CD4-positive, alpha-beta memory T cell (primary cell): ENCODE measurements around the gene BMX. TPM values are rescaled to one million over a fixed set of nuclear protein-coding genes. Genes with fewer than 3 reads are reported as not detected.

Source experiments
- CTCF ChIA-PET: fragments of 350-600 bp; sonication (Branson Sonifier 250); formaldehyde crosslinking; loops from one replicate; lab custom pipeline; 2021; ENCODE audit warnings: inconsistent platforms; ENCODE audit not compliant: partially characterized antibody; lab: Charles Lee
- POLR2A ChIA-PET: fragments of 350-600 bp; sonication (Branson Sonifier 250); formaldehyde crosslinking; loops from one replicate; lab custom pipeline; 2021; ENCODE audit not compliant: partially characterized antibody; lab: Charles Lee
- DNase-seq, 5 donors: peaks; one replicate each; pipeline versions ENCODE4 v3.0.0 to v3.0.0-alpha.2; 2020 to 2022; ENCODE audit warnings: mixed read lengths in 1 of 5
- H3K27ac ChIP-seq: one replicate; pipeline ENCODE4 v1.7.0; 2013; ENCODE audit warnings: low read depth, low read length
- H3K27me3 ChIP-seq: 2 replicates; pipeline ENCODE4 v1.7.0; 2013; ENCODE audit warnings: mild to moderate bottlenecking, low read length, moderate library complexity; ENCODE audit not compliant: insufficient read depth
- H3K36me3 ChIP-seq: 2 replicates; pipeline ENCODE4 v1.7.0; 2013; ENCODE audit warnings: mild to moderate bottlenecking, low read length, moderate library complexity; ENCODE audit not compliant: insufficient read depth
- H3K4me1 ChIP-seq: 2 replicates; pipeline ENCODE4 v1.7.0; 2013; ENCODE audit warnings: mild to moderate bottlenecking, low read length, moderate library complexity; ENCODE audit not compliant: insufficient read depth
- H3K4me3 ChIP-seq, 2 donors: one replicate each; pipeline ENCODE4 v1.7.0; 2013; ENCODE audit warnings: low read length in 2 of 2, mild to moderate bottlenecking in 1 of 2
- H3K9me3 ChIP-seq, 2 donors: one replicate each; pipeline ENCODE4 v1.7.0; 2013; ENCODE audit warnings: low read length in 2 of 2, control low read depth in 1 of 2; ENCODE audit not compliant: control insufficient read depth in 1 of 2
- H3K27ac Mint-ChIP-seq, 7 donors: one replicate each; pipeline ENCODE4 v1.8.0; 2020 to 2021; ENCODE audit warnings: mixed read lengths in 7 of 7, mild to moderate bottlenecking in 6 of 7, inconsistent platforms in 3 of 7, moderate library complexity in 3 of 7
- H3K27me3 Mint-ChIP-seq, 2 donors: one replicate each; pipeline ENCODE4 v1.8.0; 2020 to 2021; ENCODE audit warnings: mixed read lengths in 2 of 2
- H3K36me3 Mint-ChIP-seq, 2 donors: one replicate each; pipeline ENCODE4 v1.8.0; 2020 to 2021; ENCODE audit warnings: mixed read lengths in 2 of 2, inconsistent platforms in 1 of 2, mild to moderate bottlenecking in 1 of 2
- H3K4me1 Mint-ChIP-seq, 4 donors: one replicate each; pipeline ENCODE4 v1.8.0; 2020 to 2021; ENCODE audit warnings: mixed read lengths in 4 of 4, mild to moderate bottlenecking in 1 of 4
- H3K4me3 Mint-ChIP-seq, 8 donors: one replicate each; pipeline ENCODE4 v1.8.0; 2020 to 2021; ENCODE audit warnings: mixed read lengths in 8 of 8, mild to moderate bottlenecking in 7 of 8, moderate library complexity in 6 of 8, inconsistent platforms in 3 of 8
- H3K9me3 Mint-ChIP-seq, 8 donors: one replicate each; pipeline ENCODE4 v1.8.0; 2020 to 2021; ENCODE audit warnings: mixed read lengths in 8 of 8, mild to moderate bottlenecking in 5 of 8, inconsistent platforms in 3 of 8, moderate library complexity in 1 of 8
- intact Hi-C: fragments of 100-400 bp; cut with micrococcal nuclease; formaldehyde crosslinking; loops from one replicate; pipeline ENCODE4 v1.15.1; 2023
- polyA plus RNA-seq, 2 donors: library from polyadenylated mRNA; unstranded; fragments of 300-500 nt; fragmentation: Illumina TruSeq; gene quantifications; one replicate each; pipeline ENCODE4 v1.2.3, GENCODE V29; 2021
- total RNA-seq, 2 experiments: library from RNA; stranded (reverse); gene quantifications; one replicate each; pipeline ENCODE4 v1.2.3, GENCODE V29; 2021

BMX gene
- total and polyA plus RNA-seq, 4 experiments from 2014 or later: not detected

DNA sequence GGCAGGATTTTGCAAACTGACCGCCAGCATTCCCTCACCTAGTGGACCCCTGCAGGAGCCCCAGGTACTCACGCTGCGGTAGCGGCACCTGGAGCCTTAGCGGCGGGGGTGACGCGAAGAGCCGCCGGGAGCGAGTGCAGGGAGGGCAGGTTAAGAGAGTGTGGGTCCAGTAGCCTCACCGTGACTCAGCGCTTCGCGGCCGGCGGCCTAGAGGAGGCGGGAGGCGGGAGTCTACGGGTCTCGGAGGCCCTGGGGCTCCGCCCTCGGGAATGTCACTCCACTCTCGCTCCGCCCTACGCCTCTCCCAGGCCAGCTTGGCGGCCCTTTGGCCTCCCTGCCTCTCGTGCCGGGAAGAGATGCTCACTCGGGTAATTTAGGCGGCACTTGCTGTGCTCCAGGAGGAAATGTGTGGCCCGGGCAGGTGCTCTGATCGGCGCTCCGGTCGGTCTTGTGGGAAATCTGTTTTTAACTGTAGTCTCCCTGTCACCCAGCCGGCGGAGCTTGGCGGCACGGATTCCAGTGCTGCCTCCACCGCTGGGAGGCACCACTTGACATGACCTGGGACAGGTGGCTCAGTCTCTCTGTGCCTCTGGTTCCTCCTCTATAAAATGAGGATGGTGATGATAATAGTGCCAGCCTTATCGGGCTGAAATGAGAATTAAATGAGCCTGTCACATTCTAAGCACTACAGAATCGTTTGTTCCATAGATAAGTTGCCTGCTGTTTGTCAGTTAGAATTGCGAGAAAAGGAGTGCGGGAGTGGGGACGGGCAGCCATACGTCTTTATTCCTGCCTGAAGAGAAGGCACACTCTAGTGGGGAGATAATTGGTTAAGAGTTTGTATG lies 7.3 kb upstream of the BMX start, which contains the start of gene PIR:
Gene PIR (minus strand): TSS at position 216 of the 845 bp plus-strand sequence. CDS start 2,076 bp downstream, outside the sequence.
- H3K27me3 ChIP-seq: no peaks in the 10 kb centered on the region
- POLR2A ChIA-PET: no interaction called here
- peaks cover 3% of the 10 kb centered on the region for H3K4me1 ChIP-seq
- Mint-ChIP-seq H3K36me3 (no peaks in the 10 kb centered on the region), H3K27ac (no peak within 1 kb of the TSS), H3K4me3 (peak within 1 kb of the TSS; percentile 73 to 88 (median 80)), H3K4me1 (peaks cover 4 to 8% (median 5%) of the 10 kb centered on the region in 4 donors), H3K9me3 (no peaks in the 10 kb centered on the region), H3K27me3 (peaks cover 0 to 4% of the 10 kb centered on the region in 2 donors)
- peak; percentile 2 to 37 (median 14) for DNase-seq
- intact Hi-C loops: loop anchor here (1.0 kb wide), 1 partner anchor 182 kb away; no protein-coding TSS in a partner anchor
- H3K27ac ChIP-seq: no peak within 1 kb of the TSS
- H3K36me3 ChIP-seq: no peaks in the 10 kb centered on the region
- H3K9me3 ChIP-seq: no peaks in the 10 kb centered on the region
- peak within 1 kb of the TSS; percentile 23 to 32 for H3K4me3 ChIP-seq
- CTCF ChIA-PET: interaction anchor here (0.9 kb wide), 1 partner anchor 8 kb away, joined by 4 read pairs; no protein-coding TSS in a partner anchor

- Mint-ChIP-seq H3K27ac (no peak overlapping the region), H3K27me3 (peaks cover 0 to 4% of the 10 kb centered on the region in 2 donors), H3K36me3 (no peaks in the 10 kb centered on the region), H3K9me3 (no peaks in the 10 kb centered on the region), H3K4me1 (peaks cover 4 to 8% (median 5%) of the 10 kb centered on the region in 4 donors), H3K4me3 (no peak overlapping the region)
- H3K9me3 ChIP-seq: no peaks in the 10 kb centered on the region
- H3K27ac ChIP-seq: no peak overlapping the region
- intact Hi-C loops: loop anchor here (5.0 kb wide), 1 partner anchor 476 kb away; no protein-coding TSS in a partner anchor
- no peaks in the 10 kb centered on the region for H3K27me3 ChIP-seq
- no peaks in the 10 kb centered on the region for H3K36me3 ChIP-seq
- H3K4me1 ChIP-seq: peaks cover 3% of the 10 kb centered on the region
- CTCF ChIA-PET: interaction anchor here (0.6 to 1.8 kb wide), 4 partner anchors 9 to 949 kb away, joined by 3 to 4 read pairs (median 3); no protein-coding TSS in a partner anchor
- no peak overlapping the region for H3K4me3 ChIP-seq
- POLR2A ChIA-PET: no interaction called here
- DNase-seq: no peak
Measured at GRCh38 chrX:15495801-15496200, 4.8 kb upstream of the BMX start.

DNA sequence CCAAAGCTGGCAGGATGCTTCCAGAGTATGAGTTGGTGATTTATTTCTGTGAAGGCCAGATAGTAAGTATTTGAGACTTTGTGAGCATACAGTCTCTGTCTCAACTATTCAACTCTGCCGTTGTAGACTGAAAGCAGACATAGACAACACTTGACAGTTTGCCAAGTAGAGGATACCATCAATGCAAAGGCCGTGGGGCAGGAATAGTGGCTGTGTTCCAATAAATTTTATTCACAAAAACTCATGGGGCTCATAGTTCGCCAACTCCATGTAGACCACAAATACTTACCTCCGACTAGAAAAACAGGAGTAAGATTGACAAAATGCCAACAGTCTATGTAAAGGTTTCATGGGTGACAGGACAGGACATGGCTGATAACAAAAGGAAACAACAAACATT lies 3.8 kb upstream of the BMX start:
- DNase-seq: no peak
- no peak overlapping the region for H3K4me3 ChIP-seq
- Mint-ChIP-seq H3K36me3 (no peaks in the 10 kb centered on the region), H3K4me1 (peaks cover 4 to 8% (median 5%) of the 10 kb centered on the region in 4 donors), H3K27ac (no peak overlapping the region), H3K27me3 (peaks cover 2 to 4% of the 10 kb centered on the region in 2 donors), H3K9me3 (no peaks in the 10 kb centered on the region), H3K4me3 (no peak overlapping the region)
- POLR2A ChIA-PET: no interaction called here
- H3K27ac ChIP-seq: no peak overlapping the region
- H3K9me3 ChIP-seq: no peaks in the 10 kb centered on the region
- peaks cover 3% of the 10 kb centered on the region for H3K4me1 ChIP-seq
- H3K36me3 ChIP-seq: no peaks in the 10 kb centered on the region
- H3K27me3 ChIP-seq: no peaks in the 10 kb centered on the region
- CTCF ChIA-PET: interaction anchor here (1.2 to 1.8 kb wide), 2 partner anchors 14 to 948 kb away, joined by 3 read pairs; no protein-coding TSS in a partner anchor
- intact Hi-C loops: loop anchor here (5.0 kb wide), 1 partner anchor 475 kb away; no protein-coding TSS in a partner anchor

DNA sequence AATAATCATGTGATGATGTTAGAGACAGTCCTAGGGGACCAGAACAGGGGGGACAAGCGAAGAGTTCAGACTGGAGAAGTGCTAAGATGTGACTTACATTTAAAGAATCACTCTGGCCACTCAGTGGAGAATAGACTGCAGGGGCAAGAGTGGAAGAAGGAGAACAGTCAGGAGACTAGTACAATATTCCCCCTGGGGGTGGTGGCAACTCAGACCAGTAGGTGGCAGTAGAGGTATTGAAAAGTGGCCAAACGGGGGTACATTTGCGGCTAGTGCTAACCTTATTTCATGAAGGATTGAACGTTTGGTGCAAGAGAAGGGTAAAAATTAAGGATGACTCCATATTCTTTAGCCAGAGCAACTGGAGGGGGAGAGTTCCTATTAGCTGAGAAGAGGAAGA lies 2.7 kb upstream of the BMX start:
- peak; percentile 22 to 47 (median 40) for DNase-seq
- H3K27ac Mint-ChIP-seq: no peak overlapping the region
- H3K4me1 Mint-ChIP-seq: peaks cover 4 to 8% (median 5%) of the 10 kb centered on the region in 4 donors
- no peaks in the 10 kb centered on the region for H3K27me3 ChIP-seq
- H3K4me1 ChIP-seq: peaks cover 3% of the 10 kb centered on the region
- H3K36me3 Mint-ChIP-seq: no peaks in the 10 kb centered on the region
- peaks cover 4 to 8% of the 10 kb centered on the region in 2 donors for H3K27me3 Mint-ChIP-seq
- H3K4me3 ChIP-seq: no peak overlapping the region
- POLR2A ChIA-PET: no interaction called here
- H3K27ac ChIP-seq: no peak overlapping the region
- no peaks in the 10 kb centered on the region for H3K9me3 ChIP-seq
- no peak overlapping the region for H3K4me3 Mint-ChIP-seq
- CTCF ChIA-PET: no interaction called here
- no peaks in the 10 kb centered on the region for H3K9me3 Mint-ChIP-seq
- H3K36me3 ChIP-seq: no peaks in the 10 kb centered on the region
- intact Hi-C loops: loop anchor here (2.0 to 5.0 kb wide), 2 partner anchors 474 to 947 kb away; no protein-coding TSS in a partner anchor

DNA sequence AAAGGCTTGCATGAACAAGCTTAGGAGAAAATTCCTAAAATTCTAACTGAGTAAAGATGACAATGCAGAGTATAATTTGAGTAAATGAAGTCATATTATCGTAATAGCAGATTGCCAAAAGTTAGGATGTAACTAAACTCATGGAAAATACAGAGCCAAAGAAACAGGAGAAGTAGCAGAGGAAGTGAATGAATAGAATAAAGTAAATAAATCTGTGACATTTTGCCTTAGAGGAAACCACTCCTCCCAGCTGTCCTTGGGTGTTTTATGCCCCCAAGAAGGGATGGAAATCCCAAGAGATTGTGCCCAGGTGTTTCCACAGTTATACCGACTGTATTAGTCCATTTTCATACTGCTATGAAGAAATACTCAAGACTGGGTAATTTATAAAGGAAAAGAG lies 1.9 kb upstream of the BMX start:
- CTCF ChIA-PET: interaction anchor here (0.7 kb wide), 1 partner anchor 906 kb away, joined by 3 read pairs; no protein-coding TSS in a partner anchor
- Mint-ChIP-seq H3K36me3 (no peaks in the 10 kb centered on the region), H3K27ac (no peak overlapping the region), H3K4me3 (no peak overlapping the region), H3K4me1 (peaks cover 0 to 2% (median under 1%) of the 10 kb centered on the region in 4 donors), H3K9me3 (no peaks in the 10 kb centered on the region), H3K27me3 (peaks cover 0 to 8% of the 10 kb centered on the region in 2 donors)
- H3K27ac ChIP-seq: no peak overlapping the region
- H3K27me3 ChIP-seq: no peaks in the 10 kb centered on the region
- intact Hi-C loops: loop anchor here (2.0 to 5.0 kb wide), 2 partner anchors 474 to 946 kb away; no protein-coding TSS in a partner anchor
- no peaks in the 10 kb centered on the region for H3K4me1 ChIP-seq
- POLR2A ChIA-PET: no interaction called here
- no peak overlapping the region for H3K4me3 ChIP-seq
- no peaks in the 10 kb centered on the region for H3K36me3 ChIP-seq
- no peak for DNase-seq
- H3K9me3 ChIP-seq: no peaks in the 10 kb centered on the region

- Histone ChIP-seq H3K4me1 (no peaks in the 10 kb centered on the region), H3K36me3 (no peaks in the 10 kb centered on the region), H3K9me3 (no peaks in the 10 kb centered on the region), H3K27ac (no peak overlapping the region), H3K4me3 (no peak overlapping the region), H3K27me3 (no peaks in the 10 kb centered on the region)
- H3K4me3 Mint-ChIP-seq: no peak overlapping the region
- H3K4me1 Mint-ChIP-seq: peaks cover 0 to 2% (median under 1%) of the 10 kb centered on the region in 4 donors
- no peak overlapping the region for H3K27ac Mint-ChIP-seq
- no peak for DNase-seq
- no peaks in the 10 kb centered on the region for H3K36me3 Mint-ChIP-seq
- intact Hi-C loops: loop anchor here (2.0 to 5.0 kb wide), 2 partner anchors 472 to 945 kb away; no protein-coding TSS in a partner anchor
- H3K9me3 Mint-ChIP-seq: no peaks in the 10 kb centered on the region
- CTCF ChIA-PET: interaction anchor here (1.0 kb wide), 1 partner anchor 41 kb away, joined by 4 read pairs; no protein-coding TSS in a partner anchor
- peaks cover 3 to 8% of the 10 kb centered on the region in 2 donors for H3K27me3 Mint-ChIP-seq
- POLR2A ChIA-PET: no interaction called here
Measured at GRCh38 chrX:15499976-15500375, 631 bp upstream of the BMX start.

DNA sequence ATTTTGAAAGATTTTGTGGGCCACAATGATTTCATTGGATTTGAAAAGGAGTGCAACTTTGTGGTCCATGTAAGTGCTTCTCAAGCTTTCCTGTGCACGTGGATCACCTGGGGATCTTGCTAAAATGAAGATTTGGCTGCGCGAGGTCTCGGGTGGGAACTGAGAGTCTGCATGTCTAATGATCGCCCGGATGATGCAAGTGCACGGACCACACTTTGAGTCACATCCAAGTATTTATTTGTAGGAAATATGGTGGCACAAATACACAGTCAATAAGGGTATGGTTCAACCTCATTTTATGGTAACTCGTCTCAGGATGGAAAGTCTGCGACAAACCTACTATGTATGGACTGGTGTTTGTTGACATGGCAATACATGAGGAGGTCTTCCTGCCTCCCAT lies 899 bp downstream of the BMX start:
- no peaks in the 10 kb centered on the region for H3K9me3 ChIP-seq
- H3K9me3 Mint-ChIP-seq: no peaks in the 10 kb centered on the region
- H3K4me1 ChIP-seq: no peaks in the 10 kb centered on the region
- no peak overlapping the region for H3K4me3 ChIP-seq
- no peaks in the 10 kb centered on the region for H3K27me3 ChIP-seq
- no peaks in the 10 kb centered on the region for H3K36me3 ChIP-seq
- no peak overlapping the region for H3K27ac Mint-ChIP-seq
- intact Hi-C loops: no loop called here
- H3K27ac ChIP-seq: no peak overlapping the region
- peaks cover 0 to 2% (median under 1%) of the 10 kb centered on the region in 4 donors for H3K4me1 Mint-ChIP-seq
- DNase-seq: no peak
- CTCF ChIA-PET: interaction anchor here (1.4 kb wide), 1 partner anchor 9 kb away, joined by 4 read pairs; the partner anchor contains the start of gene PIR
- H3K27me3 Mint-ChIP-seq: peaks cover 5 to 8% of the 10 kb centered on the region in 2 donors
- H3K36me3 Mint-ChIP-seq: no peaks in the 10 kb centered on the region
- H3K4me3 Mint-ChIP-seq: no peak overlapping the region
- POLR2A ChIA-PET: no interaction called here
